HG03175 (cell line): ENCODE data around the gene TNS3.
A peak's percentile ranks its signal among the peaks of the same experiment; 100 is the strongest.

Experiments
- ATAC-seq: cut with Tn5 transposase; IDR thresholded peaks from one replicate; pipeline ENCODE4 v1.9.1; 2021; ENCODE audit warnings: mild to moderate bottlenecking, moderate library complexity; ENCODE audit not compliant: unreplicated experiment

Gene TNS3

DNA sequence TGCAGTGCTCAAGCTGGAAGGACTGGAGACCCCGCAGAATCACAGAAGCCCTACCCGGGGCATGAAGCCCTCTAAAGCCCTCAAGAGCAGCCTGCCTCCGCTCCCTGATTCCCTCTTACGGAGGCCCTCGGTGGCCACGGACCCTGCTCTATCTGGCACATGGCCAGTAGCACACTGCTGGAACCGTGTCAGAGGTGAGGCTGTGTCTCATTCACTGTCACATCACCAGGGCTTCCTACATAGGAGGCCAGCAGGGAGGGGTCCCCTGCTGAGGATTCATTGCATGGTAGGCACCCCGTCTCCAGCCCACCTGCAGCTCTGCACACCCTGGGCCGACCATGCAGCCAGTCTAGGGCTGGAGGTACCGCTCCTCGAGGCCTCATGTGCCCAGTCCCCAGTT lies 259.2 kb downstream of the TNS3 start:
- no peak for ATAC-seq

DNA sequence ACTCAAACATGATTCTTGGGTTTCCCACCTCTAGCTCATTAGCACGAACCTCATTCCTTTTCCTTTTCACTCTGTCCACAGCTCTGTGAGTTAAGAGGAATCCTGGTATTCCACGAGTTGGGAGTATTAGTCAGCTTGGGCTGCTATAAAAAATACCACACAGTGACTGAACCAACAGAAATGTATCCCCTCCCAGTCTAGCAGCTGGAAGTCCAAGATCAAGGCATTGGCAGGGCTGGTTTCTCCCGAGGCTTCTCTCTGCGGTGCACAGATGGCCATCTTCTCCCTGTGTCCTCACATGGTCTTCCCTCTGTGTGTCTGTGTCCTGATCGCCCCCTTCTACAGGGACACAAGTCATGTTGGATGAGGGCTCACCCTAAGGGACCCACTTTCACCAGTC lies 261.6 kb downstream of the TNS3 start:
- ATAC-seq: no peak

DNA sequence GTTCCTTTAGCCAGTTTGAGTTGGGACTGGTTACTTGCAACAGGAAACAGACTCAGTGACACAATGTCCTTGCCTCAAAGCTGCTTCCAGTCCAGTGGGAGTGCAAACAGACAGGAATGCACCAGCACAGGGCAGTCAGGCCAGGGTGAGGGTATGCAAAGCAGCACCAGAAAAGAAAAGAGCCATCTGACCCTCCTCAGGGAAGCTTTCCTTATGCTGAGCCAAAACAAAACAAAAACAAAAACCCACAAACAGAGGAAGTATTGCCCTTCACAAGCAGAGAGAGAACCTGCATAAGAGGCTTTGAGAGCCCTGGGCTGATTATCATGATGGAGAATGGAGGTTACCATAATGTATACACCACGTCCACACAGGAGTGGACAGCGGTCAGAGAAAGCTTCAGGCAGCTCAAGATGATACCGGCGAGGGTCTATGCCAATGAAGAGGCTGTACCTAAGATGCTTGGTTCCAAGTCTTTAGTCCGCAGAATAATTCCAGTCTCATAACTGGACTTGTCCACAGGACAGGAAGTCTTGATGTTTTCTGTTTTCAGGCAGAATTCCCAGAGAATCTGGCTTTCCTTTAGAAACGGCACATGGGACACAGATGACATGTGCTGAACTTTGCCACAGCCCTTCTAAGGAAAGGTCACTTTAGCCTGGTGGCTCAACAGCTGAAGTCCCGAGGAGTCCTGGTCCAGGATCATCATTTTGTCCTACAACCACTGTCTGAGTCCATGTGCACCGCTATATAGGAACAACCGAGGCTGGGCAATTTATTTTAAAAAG lies 263.3 kb downstream of the TNS3 start:
- ATAC-seq: peak; percentile 51

DNA sequence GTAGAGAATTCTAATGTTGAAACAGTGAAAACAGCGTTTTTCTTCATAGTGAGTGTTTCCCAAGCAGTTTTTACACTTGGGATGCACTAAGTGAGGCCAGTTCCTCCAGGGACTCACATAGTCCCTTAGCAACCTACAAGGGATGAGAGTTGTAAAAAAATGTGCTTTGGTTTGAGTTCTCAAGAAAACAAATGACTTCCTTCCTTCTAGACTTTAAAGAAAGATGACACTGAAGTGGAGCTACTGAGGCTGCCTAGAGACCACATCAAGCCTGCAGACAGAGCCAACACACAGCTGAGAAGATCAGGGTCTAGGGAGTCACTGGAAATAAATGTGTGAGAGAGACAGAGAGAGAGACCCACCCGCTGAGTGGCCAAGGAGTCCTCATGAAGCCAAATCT lies 264.4 kb downstream of the TNS3 start:
- ATAC-seq: no peak

DNA sequence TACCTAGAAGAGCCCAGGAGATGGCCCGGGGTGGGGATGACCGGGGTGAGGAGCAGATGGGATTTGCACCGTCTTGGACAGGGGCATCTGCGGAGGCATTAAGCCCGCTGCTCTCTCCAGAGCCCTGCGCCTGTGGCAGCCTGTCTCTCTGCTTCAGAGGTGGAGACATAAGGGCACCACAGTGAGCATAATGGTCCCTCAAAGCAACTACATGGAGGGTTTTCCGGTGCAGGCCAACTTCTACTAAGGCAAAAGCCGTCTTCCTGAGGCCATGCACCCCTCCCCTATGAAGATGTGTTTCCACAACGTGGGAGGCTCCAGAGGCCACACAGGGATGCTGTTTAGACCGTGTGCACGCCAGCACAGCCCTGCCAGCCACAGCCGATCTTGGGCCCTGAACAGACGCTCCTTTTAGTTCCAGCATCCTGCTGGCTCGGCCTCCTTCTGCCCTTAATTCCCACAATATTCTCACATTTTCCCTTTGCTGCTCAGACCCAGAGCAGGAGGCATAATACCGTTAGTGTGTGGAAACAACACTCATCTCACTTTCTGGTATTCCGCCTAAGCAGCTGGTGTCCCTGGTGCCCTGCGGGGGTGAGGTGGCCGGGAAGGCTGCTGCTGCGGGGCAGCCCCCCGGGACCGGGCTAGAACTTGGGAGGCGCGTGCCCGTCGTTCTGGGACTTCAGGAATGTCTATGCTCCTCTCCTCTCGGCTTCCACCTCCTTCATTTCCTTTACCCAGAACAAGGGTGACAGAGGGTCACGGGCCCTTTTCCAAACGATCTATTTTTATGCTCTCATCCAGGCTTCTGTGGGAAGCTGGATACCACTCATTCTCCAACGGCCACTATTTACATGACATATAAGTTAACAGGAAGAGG lies 266.9 kb downstream of the TNS3 start:
- ATAC-seq: no peak

DNA sequence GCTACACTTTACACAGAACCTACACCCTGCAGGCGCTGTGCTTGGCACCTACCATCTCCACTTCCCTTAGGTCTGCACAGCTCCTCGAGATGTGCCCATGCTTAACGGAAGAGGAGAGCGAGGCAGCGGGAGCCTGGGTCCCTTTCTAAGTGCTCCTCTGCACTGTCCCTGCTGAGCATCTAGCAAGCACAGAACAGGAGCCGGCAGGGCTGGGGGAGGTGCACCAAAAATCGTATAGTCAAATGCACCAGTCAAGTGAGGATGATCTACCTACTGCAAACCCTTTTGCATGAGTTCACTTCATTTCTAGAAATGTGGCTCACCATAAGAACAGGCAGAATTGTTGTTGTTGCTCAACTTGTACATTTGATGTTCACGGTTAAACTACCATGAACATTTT lies 267.7 kb downstream of the TNS3 start:
- no peak for ATAC-seq

DNA sequence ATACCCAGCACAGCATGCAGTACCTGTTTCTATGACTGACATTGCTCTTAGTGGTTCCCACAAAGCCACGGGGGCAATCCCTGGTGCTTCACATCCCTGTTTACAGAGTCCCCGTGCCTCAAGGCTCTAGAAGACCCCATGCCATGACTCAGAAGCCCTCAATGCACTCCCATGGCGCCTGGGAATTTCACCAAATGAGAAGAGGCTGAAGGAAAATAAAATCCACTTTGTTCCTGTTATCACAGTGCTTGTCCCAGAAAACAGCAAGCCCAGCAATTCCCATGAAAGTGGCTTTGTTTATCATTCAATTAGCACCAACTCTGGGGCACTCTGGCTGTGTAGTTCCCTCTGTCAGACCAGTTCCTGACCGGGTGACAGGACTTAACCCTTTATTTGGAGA lies 268.3 kb downstream of the TNS3 start:
- no peak for ATAC-seq

DNA sequence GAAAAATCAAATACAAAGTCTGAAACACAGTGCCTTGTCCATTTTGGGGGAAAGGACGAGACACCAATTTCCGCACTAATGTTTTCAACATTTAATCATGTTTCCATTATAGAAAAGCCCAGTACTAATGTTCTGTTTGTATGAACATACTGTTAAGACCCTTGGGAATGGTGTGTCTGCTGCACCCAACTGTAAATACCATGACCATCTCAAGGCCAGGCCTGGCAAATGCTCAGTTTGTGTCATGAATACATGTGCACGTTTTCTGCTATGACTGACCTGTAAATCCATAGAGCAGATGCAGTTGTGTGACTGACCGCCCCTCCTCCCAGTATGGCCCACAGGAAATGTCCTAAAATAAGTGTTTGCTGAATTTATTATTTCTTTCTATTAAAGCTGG lies 270.0 kb downstream of the TNS3 start:
- ATAC-seq: no peak

DNA sequence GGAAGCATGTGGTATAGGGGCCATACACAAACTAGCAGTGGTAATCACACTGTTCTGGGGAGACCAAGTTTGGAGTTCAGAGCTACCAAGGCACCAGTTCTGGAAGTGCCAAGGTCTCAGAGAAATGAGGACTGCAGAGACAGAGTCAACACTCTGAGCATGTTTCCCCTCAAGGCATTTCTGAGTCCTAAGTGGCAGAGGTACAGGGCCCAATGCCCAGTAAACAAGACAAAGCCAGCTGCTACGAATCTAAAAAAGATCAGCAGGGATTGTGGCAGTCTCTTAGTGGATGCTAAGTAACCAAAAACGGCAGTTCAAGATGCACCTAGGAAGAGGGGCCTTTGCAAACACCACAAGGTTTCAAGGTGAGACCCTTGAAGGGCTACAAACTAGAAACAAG lies 271.9 kb downstream of the TNS3 start:
- ATAC-seq: no peak

DNA sequence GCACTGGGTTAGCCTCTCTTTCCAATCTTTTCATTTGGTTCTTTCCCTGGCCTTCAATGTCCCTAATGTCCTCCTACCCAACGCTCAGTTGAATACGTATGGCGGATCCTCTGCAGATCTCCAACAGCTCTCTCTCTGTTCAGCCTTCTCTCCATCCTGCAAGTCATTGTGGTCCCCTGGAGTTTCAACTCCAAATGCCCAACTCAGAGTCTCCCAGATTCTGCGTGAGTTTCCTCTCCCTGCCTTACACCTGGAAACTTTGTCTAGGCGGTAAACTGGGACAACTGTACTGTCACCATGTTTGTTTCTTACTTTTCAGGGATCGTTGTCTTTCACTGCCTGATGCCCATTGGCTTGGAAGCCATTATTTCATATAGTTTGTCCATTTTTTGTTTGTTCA lies 273.1 kb downstream of the TNS3 start:
- ATAC-seq: no peak

DNA sequence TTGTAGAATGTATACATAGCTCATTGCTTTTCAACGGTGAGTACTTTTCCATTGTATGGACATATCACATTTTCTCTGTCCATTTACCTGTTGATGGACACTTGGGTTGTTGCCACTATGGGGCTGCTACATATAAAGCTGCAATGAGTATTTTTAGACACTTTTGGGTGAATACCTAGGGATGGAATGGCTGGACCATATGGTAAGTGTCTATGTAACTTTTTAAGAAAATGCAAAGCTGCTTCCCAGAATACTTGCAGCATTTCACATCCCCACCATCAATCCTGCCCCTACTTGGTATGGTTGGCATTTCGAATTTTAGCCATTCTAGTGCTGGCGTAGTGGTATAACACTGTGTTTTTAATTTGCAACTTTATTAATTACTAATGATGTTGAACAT lies 274.6 kb downstream of the TNS3 start:
- ATAC-seq: no peak

DNA sequence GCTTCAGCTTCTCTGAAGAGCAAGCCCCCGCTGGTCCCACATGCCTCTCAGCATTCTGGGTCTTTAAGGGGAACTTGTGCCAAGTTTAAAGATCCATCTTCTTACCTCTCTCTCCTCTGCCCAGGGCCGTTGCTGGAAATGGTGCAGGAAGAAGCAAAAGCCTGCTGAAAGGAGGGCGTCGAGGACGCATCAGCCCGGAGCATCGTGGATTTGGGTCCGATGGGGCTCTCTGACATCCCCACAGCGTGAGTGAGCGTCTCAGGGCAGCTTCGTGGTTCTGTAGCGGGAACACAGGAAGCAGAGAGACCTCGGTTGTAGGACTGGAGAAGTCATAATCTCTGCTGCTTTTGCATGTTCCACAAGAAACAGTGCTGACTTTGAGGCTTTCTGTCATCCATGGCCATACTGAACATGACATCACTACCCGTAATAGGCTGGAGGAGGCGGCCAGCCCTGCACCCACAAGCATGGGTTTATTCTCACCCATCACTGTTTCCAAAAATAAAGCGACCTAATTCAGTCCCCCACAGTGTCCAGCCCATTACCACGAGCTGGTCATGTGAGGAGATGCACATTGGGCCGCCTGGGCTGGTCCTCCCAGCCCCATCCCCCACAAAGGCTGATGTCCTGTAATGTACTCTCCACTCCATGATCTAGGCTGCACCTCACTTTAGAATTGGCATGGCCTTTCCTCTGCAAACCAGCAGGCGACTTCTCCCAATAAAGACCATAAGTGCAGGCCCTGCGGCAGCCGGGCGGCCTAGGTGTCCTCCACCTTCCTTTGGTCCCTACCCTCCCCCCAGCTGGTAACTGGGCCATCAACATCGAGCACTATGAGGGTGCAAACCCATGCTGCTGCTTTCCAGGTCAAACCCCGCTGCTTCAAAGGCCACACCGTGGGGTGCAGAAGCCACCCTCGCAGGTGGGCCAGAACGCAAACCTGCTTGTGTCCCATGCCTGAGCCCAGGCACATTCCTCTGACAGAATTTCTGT lies 276.9 kb downstream of the TNS3 start:
- ATAC-seq: no peak

DNA sequence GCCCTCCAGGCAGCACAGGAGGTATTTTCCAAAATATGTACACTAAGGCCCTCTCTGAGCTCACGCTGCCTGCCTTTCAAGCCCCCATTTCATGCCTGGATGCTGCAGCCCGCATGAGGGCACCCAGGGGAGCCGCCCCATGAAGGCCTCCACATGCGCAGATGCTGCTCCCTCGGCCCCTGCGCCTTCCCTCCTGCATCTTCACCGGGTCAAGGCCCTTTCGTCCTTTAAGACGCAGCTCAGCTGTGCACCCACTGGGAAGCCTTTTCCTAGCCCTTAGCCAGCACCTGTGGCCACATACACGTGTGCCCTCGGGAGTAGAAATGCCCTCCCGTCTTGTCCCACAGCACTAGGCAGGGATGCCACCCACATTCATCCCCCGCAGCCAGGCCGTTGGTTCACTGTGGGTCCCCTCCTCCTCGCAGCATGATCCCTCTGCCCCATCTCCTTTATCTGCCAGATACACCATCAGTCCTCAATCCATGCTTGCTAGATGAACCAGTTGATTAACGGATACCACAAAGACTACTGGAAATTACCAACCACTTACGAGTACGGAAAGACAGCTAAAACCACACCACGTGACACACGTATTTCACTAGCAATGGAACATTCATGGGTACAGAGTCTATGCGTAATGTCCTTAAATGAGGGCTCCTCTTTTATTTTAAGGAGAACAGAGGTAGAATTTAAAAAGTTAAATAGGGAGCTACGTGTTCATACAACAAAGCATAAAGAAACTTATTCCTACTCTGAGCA lies 278.0 kb downstream of the TNS3 start:
- ATAC-seq: no peak

DNA sequence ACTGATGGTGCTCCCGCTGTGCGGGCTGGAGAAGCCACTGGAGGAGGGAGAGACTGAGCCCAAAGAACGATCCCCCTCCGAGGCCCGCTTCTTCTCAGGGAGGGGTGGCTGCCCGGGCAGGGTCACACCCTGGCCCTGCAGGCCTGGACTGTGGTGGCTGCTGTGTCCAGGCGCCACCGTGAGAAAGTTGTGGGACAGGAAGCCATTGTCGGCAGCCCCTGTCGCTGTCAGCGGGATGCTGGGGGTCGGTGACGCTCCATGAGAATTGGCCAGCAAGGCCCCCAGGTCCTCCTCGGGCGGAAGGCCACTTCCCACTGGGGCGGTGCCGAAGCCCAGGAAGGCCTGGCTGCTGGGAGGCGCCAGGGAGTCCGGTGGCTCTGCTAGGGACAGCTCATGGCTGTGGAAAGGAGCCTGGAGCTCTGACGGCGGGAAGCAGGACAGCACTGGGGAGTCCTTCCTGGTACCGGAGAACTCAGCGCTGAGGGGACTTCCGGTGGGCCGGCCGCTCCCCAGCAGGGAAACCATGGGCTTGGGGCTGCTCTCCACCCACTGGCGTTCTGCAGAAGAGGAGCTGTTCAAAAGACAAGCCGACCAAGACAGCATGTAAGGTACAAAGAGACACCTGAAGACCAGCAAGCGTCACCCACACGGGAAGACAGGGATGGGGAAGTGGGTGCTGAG lies 278.8 kb downstream of the TNS3 start:
- no peak for ATAC-seq

DNA sequence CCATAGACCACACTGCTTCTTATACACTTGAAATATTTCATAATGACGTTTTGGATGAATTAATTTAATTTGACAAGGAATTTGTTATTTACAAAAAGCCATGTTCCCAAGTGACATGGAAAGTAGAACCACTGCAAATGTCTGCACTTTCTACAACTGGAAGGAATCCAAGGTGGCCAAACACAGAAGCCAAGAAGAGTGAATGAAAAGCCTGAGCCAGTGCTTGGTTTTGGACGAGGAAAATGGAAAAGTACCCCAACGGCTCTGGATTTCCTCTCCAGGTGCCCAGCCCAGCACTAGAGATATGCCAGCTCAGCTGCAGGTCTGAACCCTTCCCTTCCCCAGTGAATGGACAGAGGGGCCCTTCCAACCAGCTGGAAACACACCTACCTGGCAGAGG lies 279.4 kb downstream of the TNS3 start:
- ATAC-seq: no peak

DNA sequence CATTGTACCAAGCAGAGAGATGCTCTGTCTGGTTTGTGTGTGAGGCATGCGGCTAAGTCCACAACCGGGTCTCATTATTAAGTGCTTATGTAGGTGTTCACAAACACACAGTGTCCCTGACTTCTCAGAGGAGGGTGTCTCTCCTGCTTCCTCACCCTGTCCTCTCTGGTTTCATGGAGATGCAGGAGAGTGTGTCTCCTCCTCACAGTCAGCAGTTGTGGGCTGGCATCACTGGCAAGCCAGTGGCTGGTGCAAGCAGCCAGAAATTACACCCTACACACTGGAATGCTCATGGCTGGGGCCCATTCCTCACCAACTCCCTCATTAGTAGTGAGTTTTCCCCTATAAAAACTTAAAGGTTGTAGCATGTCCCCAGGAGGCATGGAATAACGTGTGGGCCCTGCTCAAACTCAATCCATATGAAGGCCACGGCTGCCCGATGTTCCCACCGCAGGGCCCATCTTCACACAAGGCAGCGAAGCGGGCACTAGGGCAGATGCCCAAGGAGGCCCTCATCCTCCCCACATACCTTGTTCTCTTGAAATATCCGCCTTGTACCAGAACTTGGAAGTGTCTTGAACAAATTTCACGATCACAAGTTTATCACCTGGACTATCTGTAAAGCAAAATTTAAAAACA lies 280.1 kb downstream of the TNS3 start:
- ATAC-seq: no peak

DNA sequence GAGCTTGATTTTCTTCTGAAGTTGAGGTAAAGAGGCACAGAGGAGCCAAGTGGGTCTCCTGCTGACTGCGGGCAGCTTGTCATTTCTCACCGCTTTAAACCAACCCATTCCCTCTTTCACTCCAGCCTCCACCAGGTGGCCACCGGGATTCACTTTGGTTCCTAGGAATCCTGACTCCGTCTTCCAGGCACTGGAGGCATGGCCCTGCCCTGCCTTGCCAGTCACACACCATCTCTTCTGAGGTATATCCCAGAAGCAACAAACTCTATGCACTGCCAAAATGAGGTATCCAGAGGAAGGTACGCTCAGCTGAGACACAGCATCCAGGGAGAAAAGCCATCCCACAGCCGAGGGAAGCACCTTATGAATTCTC lies 280.8 kb downstream of the TNS3 start:
- no peak for ATAC-seq

DNA sequence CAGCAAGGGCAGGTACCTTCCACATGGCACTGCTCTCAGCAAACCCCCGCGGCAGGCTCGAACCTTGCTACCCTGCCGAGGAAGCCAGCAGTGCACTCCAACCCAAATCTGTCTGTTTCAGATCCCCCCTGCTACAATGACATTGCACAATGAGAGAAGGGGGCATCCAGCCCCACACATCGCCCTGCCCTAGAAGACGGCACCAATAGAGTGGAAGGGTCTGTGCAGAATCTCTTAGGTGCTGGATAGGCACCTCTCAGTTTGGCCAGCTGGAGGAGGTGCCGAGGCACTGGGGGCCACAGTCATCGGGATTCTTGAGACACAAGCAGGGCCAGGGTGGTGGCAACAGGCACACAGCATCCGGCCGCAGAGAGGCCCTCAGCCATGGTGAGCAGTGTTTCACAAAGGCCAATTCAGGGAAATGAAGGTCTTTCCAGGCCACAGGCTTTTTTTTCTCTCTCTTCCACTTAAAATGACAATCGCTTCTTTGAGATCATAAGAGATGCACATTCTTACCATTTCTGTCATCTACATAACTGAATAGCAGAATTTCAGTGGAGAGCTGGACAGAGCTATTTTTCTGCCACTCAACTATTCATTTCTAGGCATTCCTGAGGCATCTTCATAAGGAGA lies 281.3 kb downstream of the TNS3 start:
- no peak for ATAC-seq

DNA sequence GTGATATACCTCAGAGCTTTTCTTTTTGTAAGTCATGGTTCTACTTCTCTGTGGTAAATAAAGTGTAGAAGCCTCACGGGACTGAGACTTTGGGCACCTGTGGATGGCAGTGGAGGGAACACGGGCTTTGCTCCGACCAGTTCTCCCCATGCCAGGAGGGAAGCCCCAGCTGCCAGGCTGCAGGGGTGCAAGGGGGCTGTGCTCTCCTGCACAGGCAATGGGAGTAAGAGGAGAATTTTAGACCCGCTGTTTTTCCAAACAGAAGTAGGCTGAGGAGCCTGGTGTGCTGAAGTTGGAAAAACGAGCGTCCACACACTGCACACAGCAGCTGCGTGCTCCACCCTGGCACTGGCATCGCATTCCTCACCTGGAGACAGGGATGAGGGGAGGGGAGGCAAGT lies 282.4 kb downstream of the TNS3 start:
- no peak for ATAC-seq
